CD4-positive, alpha-beta T cell treated with Interleukin-15 for 1 hour (primary cell): ENCODE results near the gene CTNND2.

Experiments used
- DNase-seq: peaks from one replicate; pipeline ENCODE4 v3.0.0-alpha.2; 2020

Gene CTNND2

DNA sequence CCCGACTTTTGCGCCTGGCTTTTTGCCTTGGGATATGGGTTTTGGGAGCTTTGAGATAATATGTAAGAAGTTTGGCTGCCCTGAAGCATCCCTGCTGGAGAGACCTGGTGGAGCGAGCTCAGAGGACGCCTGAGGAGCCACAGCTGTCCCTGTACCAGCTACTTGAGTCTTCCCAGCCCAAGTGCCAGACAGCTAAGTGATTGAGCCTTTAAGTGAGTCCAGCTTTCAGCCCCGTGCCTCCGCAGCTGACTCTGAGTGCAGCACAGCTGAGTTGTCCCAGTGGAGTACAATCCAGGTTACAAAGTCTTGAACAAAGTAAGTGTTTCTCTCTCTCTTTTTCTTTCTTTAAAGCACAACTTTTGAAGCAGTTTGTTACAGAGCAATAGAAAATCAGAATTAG, 939.4 kb downstream of the CTNND2 start:
- no peak for DNase-seq

DNA sequence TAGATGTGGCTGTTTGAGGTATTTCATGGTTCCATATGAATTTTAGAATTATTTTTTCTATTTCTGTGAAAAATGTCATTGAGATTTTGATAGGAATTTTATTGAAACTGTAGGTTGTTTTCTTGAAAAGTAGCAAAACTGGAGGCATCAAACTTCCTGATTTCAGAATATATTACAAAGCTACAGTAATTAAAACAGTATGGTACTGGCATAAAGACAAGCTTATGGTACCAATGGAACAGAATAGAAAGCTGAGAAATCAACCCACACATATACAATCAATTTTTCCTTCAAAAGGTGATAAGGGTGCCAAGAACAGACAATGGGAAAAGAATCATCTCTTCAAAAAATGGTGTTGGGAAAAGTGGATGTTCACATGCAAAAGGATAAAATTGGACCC, 945.5 kb downstream of the CTNND2 start:
- no peak for DNase-seq

DNA sequence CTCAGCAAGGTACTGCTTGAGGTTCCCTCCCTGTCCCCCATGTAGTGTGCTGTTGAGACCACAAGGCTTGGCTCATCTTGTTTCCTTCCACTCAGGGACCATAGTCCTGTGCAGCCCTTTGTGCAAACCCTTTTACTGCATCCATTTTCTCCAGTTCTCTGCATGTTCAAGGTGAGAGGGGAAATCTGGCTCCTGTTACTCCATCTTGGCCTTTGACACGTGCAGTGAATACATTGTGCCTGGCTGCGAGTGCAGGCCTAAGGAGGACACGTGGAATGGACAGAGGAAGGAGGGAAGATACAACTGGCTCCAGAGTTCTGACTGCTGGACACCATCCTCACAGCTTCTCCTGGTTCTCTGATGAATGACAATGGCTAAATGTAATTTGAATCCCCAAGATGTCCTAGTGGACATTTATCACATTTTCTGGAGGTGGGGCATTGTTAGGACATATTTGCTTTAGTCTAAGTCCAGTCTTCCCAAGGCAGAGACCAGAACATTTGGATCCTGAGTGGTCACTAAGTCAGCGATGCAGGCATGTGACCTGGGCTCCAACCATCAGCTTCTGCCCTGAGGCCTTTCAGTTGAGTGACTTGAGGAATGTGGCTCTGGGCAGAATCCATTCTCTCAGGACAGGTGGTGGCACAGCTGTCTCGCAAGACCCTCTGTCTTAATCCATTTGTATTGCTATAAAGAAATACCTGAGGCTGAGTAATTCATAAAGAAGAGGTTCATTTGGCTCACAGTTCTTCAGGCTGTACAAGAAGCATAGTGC, 954.2 kb downstream of the CTNND2 start:
- no peak for DNase-seq

DNA sequence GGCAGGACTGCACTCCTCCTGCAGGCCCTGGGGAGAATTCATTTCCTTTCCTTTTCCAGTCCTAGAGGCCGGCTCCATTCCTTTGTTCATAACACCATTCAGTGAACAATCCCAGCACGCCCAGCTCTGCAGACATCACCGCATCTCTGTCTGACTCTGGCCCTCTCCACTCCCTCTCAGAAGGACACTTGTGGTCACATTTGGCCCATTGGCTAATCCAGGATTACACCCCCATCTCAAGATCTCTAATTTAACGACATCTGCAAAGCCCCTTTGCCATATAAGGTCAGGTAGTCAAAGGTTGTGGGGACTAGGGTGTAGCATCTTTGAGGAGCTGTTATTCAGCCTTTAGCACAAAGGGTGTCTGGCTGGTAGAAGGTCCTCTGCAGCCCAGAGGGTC, 958.2 kb downstream of the CTNND2 start:
- no peak for DNase-seq

DNA sequence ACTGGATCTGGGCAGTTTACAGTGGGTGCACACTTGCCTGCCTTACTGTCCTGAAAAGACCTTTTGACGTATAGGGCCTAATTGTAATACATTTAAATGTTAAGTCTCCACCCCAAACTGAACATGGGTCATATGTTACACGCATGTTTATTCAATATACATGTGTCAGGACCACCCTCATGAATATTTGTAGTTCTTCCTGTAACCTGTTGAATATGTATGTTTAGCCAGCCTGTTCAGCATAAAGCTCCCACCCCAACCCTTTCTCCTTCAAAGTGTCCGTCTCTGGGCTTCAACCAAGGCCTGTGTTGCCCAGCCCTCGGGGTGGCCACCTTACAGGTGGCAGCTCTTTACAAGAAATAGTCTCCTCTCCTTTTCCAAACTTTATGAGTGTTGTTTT, 962.3 kb downstream of the CTNND2 start:
- DNase-seq: no peak

DNA sequence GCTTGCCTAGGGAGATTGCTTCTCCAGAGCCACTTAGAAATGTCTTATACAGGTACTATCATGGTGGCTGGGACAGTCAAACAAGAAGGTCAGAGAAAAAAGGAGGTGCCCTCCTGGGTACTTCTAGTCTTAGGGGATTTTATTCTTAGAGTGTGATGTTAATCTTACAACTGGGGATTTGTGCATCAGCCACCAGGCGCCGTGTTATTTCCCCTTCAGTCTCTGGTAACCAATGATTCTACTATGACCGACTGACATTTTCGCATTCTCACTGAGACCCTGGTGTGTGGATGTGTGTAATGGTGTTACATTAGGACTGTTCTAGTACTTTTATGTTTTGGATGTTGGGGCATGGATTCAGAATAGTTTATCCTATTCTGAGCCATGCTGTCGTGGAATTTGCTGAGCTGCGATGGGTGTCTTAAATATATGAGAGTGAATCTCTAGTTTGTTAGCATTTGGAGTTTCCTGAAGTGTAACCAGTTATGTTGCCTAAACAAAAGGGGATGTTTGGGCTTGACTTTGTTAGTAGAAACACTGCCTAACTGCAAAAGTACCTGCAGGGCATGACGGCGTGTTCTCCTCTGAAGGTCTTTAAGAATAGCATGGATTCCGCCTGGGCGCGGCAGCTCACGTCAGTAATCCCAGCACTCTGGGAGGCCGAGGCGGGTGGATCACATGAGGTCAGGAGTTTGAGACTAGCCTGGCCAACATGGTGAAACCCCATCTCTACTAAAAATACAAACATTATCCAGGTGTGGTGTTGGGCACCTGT, 968.0 kb downstream of the CTNND2 start:
- no peak for DNase-seq

DNA sequence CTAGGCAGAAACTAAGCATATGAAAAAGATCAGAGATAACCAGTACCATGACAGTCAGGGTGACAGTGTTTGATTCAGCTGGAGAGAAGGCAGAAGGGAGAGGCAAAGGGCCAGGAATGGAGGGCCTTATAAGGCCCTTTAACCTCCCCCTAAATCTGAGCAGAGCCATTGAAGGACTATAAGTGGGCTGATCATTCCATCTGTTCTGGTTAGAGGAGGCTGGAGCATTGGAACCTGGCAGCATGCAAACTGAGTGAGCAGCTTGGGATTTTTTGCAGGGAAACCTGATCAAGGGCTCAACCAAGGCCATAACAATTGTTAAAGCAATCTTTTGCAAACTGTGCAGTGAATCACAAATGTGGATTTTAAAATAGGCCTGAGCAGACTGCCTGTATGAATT, 968.7 kb downstream of the CTNND2 start:
- no peak for DNase-seq

DNA sequence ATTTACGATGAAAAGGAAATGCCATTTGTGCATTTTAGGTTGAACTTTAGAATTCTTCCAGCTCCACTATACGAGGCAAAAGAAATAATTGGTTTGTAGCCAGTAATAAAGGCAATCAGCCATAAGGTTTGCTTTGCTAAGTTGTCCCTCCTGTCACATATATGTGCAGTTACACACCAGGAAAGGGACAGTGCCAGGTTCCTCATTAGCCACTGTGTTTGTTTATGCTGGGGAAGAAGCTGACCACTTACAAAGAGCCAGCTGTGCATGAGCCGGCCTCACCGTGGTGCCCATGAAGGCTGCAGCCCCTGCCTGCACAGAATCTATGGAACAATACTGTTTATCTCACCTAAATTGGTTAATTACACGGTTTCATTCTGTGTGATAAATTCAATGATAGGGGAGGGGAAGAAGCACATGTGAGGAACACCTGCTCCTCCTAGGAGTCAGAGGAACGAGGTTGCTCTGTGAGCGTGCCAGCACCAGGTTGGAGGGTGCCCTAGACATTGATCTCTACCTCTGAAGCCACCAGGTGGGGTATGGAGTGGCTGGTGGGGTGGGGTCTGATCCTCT, 969.4 kb downstream of the CTNND2 start:
- DNase-seq: no peak

DNA sequence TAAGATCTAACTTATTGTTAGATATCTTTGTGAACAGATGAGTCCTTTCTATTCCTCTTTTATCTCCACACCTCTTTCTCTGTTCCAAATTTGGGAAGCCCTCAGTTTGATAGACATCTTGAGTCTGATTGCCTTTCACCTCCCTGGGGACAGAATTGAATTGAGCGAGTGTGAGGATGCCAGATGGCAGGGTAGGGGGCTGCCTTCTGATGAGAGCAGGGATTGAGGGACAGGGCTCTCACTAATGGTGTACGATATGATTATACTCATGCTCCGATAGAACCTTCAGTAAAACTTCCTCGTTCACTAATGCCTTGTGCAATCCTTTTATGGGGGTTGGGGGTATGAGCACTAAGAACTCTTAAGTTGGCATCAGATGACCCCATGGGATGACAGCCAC, 971.1 kb downstream of the CTNND2 start:
- DNase-seq: no peak

DNA sequence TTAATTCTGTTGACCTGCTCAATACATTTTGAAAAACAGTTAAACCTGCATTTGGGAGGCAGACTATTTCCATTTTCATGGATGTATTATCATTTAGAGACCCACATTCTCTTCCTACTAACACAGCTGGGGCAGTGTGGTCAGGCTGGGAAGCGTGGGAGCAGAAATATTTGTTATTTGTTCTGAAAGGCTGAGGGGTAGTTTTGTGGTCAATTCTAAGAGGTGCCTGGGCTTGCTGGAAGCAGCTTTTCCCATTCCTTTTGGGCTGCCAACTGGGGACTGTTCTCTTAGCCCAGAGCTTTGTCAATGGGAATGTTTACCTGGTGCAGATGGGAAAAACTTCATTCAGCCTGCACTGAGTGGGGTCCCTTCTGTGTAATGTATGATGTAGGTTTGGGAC, 971.8 kb downstream of the CTNND2 start:
- no peak for DNase-seq

DNA sequence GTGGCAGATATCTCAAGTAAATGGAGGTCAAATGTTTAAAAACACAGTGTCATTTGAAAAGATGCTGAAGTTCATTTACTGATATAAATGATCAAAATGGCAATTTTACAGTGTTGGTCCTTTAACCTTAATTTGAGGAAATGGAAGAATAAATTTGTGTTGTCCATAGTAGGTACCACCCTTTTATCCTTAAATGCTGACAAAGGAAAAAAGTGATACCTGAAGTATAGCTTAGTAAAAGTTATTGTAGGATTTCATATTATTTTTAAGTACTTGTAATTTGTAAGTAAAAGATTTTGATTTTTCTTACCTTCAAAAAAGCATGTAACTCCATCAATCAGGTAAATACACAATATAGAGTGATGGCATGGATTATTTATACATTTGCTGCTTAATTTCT, 976.6 kb downstream of the CTNND2 start:
- DNase-seq: no peak

DNA sequence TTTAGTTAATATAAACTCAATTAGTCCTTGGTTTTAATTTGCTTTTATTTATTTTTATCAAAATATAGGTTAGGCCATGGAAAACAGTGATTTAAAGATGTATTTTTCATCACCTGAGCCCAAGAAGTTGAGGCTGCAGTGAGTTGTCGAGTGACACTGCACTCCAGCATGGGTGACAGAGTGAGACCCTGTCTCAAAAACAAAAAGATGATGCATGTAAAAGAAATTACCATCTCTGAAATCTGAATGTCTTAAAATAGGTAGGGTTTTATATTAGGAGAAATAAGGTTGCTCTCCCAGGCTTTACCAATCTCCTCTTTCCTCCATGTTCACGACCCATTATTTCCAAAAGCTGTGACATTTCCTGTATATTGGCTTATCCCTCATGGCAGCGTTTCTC, 980.9 kb downstream of the CTNND2 start:
- DNase-seq: no peak
